Activated T-helper 2 cell treated with anti-CD3 and anti-CD28 coated beads, Interferon-gamma antibody, Interleukin-2, Interleukin-4, amounts not matched to agents 10 μg/mL and 5 μg/mL and 100 μg/mL, durations not matched to agents 14 hours and 24 hours and 36 hours (primary cell): ENCODE results near the gene ATP6V1G1. TPM values are rescaled to one million over a fixed set of nuclear protein-coding genes. Genes with fewer than 3 reads are reported as not detected.
"Not testable (repeated sequence)": the region's sequence is repeated elsewhere in the genome, so short reads cannot be mapped to it uniquely, and the experiment has no call there.

ENCODE experiments used
- DNase-seq: peaks from one replicate; pipeline ENCODE4 v3.0.0; 2021; ENCODE audit warnings: low spot score
- H3K27ac Mint-ChIP-seq: one replicate; pipeline ENCODE4 v1.8.0; 2021; ENCODE audit warnings: mixed read lengths
- H3K27me3 Mint-ChIP-seq: one replicate; pipeline ENCODE4 v1.8.0; 2021; ENCODE audit warnings: low read depth, mixed read lengths
- H3K36me3 Mint-ChIP-seq: one replicate; pipeline ENCODE4 v1.8.0; 2021; ENCODE audit warnings: low read depth, mixed read lengths
- H3K4me1 Mint-ChIP-seq: one replicate; pipeline ENCODE4 v1.8.0; 2021; ENCODE audit warnings: low read depth, mixed read lengths
- H3K4me3 Mint-ChIP-seq: one replicate; pipeline ENCODE4 v1.8.0; 2021; ENCODE audit warnings: low read depth, mild to moderate bottlenecking, moderate library complexity, mixed read lengths
- H3K9me3 Mint-ChIP-seq: one replicate; pipeline ENCODE4 v1.8.0; 2021; ENCODE audit warnings: mixed read lengths
- intact Hi-C: fragments of 100-400 bp; cut with micrococcal nuclease; formaldehyde crosslinking; loops from one replicate; pipeline ENCODE4 v1.15.1; 2023
- total RNA-seq: library from RNA; stranded (reverse); gene quantifications from 2 replicates; pipeline ENCODE4 v1.2.3, GENCODE V29; 2022

The ATP6V1G1 gene
- total RNA-seq, 1 donor from 2014 or later: 48.1 TPM

DNA sequence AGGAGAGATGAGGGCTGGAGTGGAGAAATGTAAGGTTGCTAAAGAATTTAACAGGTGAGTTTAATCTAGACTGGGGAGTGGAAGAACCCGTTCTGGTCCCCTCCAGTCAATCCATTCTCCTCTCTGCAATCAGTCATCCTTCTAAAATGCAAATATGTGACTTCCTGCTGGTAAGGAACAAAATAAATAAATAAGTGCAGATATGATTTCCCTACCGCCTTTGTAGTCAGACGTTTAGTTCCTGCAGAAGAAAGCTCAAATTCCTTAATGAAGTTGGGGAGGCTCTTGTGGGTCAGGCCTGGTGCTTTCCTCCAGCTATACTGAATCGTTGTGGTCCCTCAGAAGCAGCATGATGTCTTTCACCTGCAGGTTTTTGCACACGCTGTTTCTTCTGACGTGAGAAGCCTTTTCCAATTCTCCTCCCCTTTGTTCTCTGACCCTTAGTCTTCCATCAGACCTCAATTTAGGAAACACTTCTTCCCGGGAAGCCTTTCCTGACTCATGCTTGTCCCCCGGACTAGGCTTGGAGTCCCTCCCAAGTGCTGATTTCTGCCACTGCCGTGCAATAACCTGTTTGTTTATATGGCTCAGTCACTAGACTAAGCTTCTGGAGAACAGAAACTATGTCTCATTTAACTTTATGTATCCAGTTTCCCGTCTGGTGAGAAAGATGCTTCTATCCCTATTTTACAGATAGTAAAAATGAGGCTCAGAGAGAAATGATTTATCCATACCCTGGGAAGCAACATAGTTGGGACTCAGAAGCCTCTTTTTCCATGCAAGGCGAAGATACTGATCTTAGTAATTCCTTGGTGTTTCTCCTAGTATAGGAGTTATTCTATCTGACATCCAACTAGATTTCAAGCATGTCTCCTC lies 1.3 kb downstream of the ATP6V1G1 start:
- H3K36me3 Mint-ChIP-seq: peaks cover 42% of the 10 kb centered on the region
- H3K27ac Mint-ChIP-seq: peak overlapping the region; percentile 98
- intact Hi-C loops: loop anchor here (5.0 kb wide), 1 partner anchor 82 kb away; the partner anchor contains the start of gene WHRN
- H3K27me3 Mint-ChIP-seq: peaks cover 4% of the 10 kb centered on the region
- no peaks in the 10 kb centered on the region for H3K9me3 Mint-ChIP-seq
- DNase-seq: no peak
- H3K4me3 Mint-ChIP-seq: peak overlapping the region; percentile 98
- H3K4me1 Mint-ChIP-seq: peaks cover 47% of the 10 kb centered on the region

DNA sequence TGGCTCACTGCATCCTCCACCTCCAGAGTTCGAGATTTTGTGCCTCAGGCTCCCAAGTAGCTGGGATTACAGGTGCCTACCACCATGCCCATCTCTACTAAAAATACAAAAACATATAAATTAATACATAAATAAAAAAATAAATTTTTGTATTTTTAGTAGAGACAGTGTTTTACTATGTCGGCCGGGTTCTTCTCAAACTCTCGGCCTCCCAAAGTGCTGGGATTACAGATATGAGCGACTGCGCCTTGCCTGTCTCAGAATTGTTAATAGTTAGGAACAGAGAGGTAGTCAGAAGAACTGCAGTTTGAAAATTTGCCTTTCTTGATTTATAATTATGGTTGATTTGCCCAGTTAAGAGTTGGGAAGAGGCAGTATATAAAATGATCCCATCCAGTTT lies 2.8 kb downstream of the ATP6V1G1 start:
- H3K4me1 Mint-ChIP-seq: peaks cover 47% of the 10 kb centered on the region
- no peaks in the 10 kb centered on the region for H3K9me3 Mint-ChIP-seq
- peaks cover 55% of the 10 kb centered on the region for H3K36me3 Mint-ChIP-seq
- no peak for DNase-seq
- H3K27ac Mint-ChIP-seq: no peak overlapping the region
- peak overlapping the region; percentile 39 for H3K4me3 Mint-ChIP-seq
- intact Hi-C loops: loop anchor here (5.0 kb wide), 1 partner anchor 402 kb away; no protein-coding TSS in a partner anchor
- no peaks in the 10 kb centered on the region for H3K27me3 Mint-ChIP-seq

- no peak for DNase-seq
- H3K9me3 Mint-ChIP-seq: no peaks in the 10 kb centered on the region
- peaks cover 50% of the 10 kb centered on the region for H3K4me1 Mint-ChIP-seq
- H3K4me3 Mint-ChIP-seq: peak overlapping the region; percentile 71
- no peaks in the 10 kb centered on the region for H3K27me3 Mint-ChIP-seq
- intact Hi-C loops: loop anchor here (5.0 kb wide), 1 partner anchor 401 kb away; no protein-coding TSS in a partner anchor
- peaks cover 63% of the 10 kb centered on the region for H3K36me3 Mint-ChIP-seq
- H3K27ac Mint-ChIP-seq: peak overlapping the region; percentile 89
These were observed 3.8 kb downstream of the ATP6V1G1 start for GRCh38 chr9:114591291-114591787.

DNA sequence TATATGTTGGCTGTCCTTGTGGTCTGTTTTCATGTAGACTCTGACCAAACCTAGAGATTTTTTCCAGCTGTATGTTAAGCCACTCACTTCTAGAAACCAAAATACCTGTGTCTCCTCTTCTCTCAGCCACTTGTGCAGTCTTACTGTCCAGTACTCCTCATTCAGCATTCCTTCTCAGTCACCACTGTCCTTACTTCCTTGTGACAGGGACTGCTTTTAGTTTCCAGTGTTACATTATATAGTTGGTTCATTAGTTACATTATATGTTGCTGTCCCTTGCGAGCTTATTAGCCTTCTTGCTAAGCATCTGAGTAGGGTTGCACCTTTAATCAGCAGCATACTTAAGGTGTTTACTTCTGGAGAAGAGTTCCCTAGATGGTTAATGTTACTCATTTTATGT lies 4.3 kb downstream of the ATP6V1G1 start:
- H3K27me3 Mint-ChIP-seq: no peaks in the 10 kb centered on the region
- intact Hi-C loops: loop anchor here (1.0 to 5.0 kb wide), 5 partner anchors 19 to 400 kb away; partner anchors contain the start of gene TMEM268
- H3K4me3 Mint-ChIP-seq: peak overlapping the region; percentile 71
- peak overlapping the region; percentile 89 for H3K27ac Mint-ChIP-seq
- no peak for DNase-seq
- peaks cover 52% of the 10 kb centered on the region for H3K4me1 Mint-ChIP-seq
- peaks cover 68% of the 10 kb centered on the region for H3K36me3 Mint-ChIP-seq
- no peaks in the 10 kb centered on the region for H3K9me3 Mint-ChIP-seq

DNA sequence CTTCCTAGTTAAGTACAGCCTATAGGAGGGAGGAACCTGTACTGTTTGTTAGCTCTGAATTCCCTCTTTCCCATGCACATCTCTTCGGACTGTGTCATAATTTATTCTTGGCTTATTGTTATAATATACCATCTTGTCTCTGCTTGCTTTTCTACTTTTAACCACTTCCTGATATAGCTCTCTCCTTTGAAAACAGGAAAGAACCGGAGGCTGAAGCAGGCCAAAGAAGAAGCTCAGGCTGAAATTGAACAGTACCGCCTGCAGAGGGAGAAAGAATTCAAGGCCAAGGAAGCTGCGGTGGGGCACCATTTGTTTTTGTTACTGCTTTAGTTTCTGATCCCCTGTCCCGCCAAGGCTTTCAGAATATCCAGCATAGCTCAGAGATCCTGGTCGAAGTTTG lies 4.8 kb downstream of the ATP6V1G1 start:
- peak overlapping the region; percentile 71 for H3K4me3 Mint-ChIP-seq

DNA sequence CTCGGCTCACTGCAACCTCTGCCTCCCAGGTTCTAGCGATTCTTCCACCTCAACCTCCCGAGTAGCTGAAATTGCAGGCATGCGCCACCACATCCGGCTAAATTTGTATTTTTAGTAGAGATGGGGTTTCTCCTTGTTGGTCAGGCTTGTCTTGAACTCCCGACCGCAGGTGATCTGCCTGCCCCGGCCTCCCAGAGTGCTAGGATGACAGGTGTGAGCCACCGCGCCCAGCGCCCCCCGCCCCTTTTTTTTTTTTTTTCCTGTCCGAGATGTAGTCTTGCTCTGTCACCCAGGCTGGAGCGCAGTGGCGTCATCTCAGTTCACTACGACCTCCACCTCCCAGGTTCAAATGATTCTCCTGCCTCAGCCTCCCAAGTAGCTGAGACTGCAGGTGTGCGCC lies 6.6 kb downstream of the ATP6V1G1 start:
- Mint-ChIP-seq H3K9me3 (no peaks in the 10 kb centered on the region), H3K4me3 (no peak overlapping the region), H3K36me3 (peaks cover 76% of the 10 kb centered on the region), H3K27me3 (no peaks in the 10 kb centered on the region), H3K4me1 (peaks cover 39% of the 10 kb centered on the region), H3K27ac (no peak overlapping the region)
- intact Hi-C loops: loop anchor here (5.0 kb wide), 1 partner anchor 398 kb away; no protein-coding TSS in a partner anchor
- no peak for DNase-seq

More for the DNA sequence above, 4.8 kb downstream of the ATP6V1G1 start:
- Mint-ChIP-seq H3K27ac (peak overlapping the region; percentile 89), H3K4me1 (peaks cover 46% of the 10 kb centered on the region), H3K36me3 (peaks cover 71% of the 10 kb centered on the region), H3K9me3 (no peaks in the 10 kb centered on the region), H3K27me3 (no peaks in the 10 kb centered on the region)
- DNase-seq: peak; percentile 62
- intact Hi-C loops: loop anchor here (1.0 to 5.0 kb wide), 5 partner anchors 19 to 400 kb away; partner anchors contain the start of gene TMEM268

DNA sequence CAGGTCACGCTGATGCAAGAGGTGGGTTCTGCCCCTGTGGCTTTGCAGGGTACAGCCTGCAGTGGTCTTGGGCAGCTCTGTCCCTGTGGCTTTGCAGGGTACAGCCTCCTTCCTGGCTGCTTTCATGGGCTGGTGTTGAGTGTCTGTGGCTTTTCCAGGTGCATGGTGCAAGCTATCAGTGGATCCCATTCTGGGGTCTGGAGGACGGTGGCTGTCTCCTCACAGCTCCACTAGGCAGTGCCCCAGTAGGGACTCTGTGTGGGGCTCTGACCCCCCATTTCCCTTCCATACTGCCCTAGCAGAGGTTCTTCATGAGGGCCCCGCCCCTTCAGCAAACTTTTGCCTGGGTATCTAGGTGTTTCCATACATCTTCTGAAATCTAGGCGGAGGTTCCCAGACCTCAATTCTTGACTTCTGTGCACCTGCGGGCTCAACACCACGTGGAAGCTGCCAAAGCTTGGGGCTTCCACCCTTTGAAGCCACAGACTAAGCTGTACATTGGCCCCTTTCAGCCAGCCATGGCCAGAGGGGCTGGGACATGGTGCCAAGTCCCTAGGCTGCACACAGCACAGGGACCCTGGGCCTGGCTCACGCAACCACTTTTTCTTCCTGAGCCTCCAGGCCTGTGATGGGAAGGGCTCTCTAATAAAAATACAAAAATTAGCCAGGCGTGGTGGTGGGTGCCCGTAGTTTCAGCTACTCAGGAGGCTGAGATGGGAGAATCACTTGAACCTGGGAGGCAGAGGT lies 13.1 kb downstream of the ATP6V1G1 start:
- H3K36me3 Mint-ChIP-seq: peaks cover 67% of the 10 kb centered on the region
- H3K4me3 Mint-ChIP-seq, H3K9me3 Mint-ChIP-seq: not testable (repeated sequence)

DNA sequence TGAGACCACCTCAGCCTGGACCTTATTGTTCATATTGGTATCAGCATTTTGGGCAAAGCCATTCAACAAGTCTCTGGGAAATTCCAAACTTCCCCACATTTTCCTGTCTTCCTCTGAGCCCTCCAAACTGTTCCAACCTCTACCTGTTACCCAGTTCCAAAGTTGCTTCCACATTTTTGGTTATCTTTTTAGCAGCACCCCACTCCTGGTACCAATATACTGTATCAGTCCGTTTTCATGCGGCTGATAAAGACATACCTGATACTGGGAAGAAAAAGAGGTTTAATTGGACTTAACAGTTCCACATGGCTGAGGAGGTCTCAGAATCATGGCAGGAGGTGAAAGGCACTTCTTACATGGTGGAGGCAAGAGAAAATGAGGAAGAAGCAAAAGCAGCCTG lies 14.2 kb downstream of the ATP6V1G1 start:
- DNase-seq, H3K9me3 Mint-ChIP-seq, intact Hi-C loops, H3K4me1 Mint-ChIP-seq, H3K27me3 Mint-ChIP-seq, H3K4me3 Mint-ChIP-seq, H3K27ac Mint-ChIP-seq: not testable (repeated sequence)
- H3K36me3 Mint-ChIP-seq: peaks cover 58% of the 10 kb centered on the region

More for the DNA sequence above, 13.1 kb downstream of the ATP6V1G1 start:
- intact Hi-C loops, H3K27me3 Mint-ChIP-seq, H3K4me1 Mint-ChIP-seq, H3K27ac Mint-ChIP-seq, DNase-seq: not testable (repeated sequence)

- Mint-ChIP-seq H3K9me3 (peaks cover 8% of the 10 kb centered on the region), H3K36me3 (peaks cover 52% of the 10 kb centered on the region), H3K27me3 (no peaks in the 10 kb centered on the region), H3K4me3 (no peak overlapping the region), H3K27ac (no peak overlapping the region), H3K4me1 (peaks cover 2% of the 10 kb centered on the region)
- no peak for DNase-seq
- intact Hi-C loops: no loop called here
These were observed 15.1 kb downstream of the ATP6V1G1 start for GRCh38 chr9:114602620-114603019.

- Mint-ChIP-seq H3K4me3 (no peak overlapping the region), H3K4me1 (peaks cover 2% of the 10 kb centered on the region), H3K9me3 (peaks cover 8% of the 10 kb centered on the region), H3K36me3 (peaks cover 46% of the 10 kb centered on the region), H3K27me3 (no peaks in the 10 kb centered on the region), H3K27ac (no peak overlapping the region)
- no peak for DNase-seq
- intact Hi-C loops: no loop called here
These were observed 15.7 kb downstream of the ATP6V1G1 start for GRCh38 chr9:114603248-114603647.

DNA sequence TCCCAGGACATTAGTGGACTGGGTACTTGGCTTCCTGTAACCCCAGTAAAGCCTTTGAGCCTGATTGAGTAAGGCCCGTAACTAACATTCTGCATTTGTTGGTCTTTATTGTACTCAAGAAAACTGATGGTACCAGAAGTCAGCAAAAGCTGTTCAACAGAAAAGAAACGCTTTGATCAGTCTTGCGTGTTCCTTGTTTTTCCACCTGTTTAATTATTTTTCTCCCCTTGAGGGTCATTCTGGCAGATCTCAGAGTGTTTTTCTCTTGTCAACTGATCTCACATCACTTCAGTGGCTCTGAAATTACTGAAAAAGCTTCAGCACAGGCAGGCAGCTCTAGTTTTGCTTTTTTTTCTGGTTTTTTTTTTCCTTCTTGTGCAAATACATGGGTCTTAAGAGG lies 17.4 kb downstream of the ATP6V1G1 start:
- no peak overlapping the region for H3K4me3 Mint-ChIP-seq
- intact Hi-C loops: no loop called here
- DNase-seq: no peak
- H3K27me3 Mint-ChIP-seq: no peaks in the 10 kb centered on the region
- H3K9me3 Mint-ChIP-seq: peaks cover 8% of the 10 kb centered on the region
- no peak overlapping the region for H3K27ac Mint-ChIP-seq
- H3K4me1 Mint-ChIP-seq: peaks cover 6% of the 10 kb centered on the region
- H3K36me3 Mint-ChIP-seq: peaks cover 29% of the 10 kb centered on the region

DNA sequence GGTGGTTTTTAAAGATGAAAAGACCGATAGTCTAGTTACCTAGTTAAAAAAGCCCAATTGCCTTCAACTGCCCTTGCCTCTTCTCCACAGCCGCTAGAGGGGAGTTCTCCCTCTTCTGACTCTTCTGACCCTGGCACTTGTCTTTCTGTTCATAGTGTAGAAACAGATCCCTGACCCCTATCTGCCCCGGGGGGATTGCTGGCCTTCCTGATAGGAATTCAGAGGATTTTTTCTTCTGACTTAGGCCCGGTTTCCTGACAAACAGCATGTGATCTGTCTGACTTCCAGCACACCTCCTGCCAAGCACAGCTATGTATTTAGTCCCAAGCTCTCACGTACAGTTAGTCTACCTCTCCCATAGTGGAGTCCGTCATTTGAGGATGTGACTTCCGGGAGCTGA lies 18.5 kb downstream of the ATP6V1G1 start:
- intact Hi-C loops: no loop called here
- H3K27ac Mint-ChIP-seq: no peak overlapping the region
- no peaks in the 10 kb centered on the region for H3K27me3 Mint-ChIP-seq
- peaks cover 18% of the 10 kb centered on the region for H3K36me3 Mint-ChIP-seq
- peaks cover 13% of the 10 kb centered on the region for H3K4me1 Mint-ChIP-seq
- no peak for DNase-seq
- no peak overlapping the region for H3K4me3 Mint-ChIP-seq
- H3K9me3 Mint-ChIP-seq: peaks cover 8% of the 10 kb centered on the region
